Kidney epithelial cell (primary cell): Measurements from ENCODE around the gene NCR3LG1. TPM values are rescaled to one million over a fixed set of nuclear protein-coding genes. Genes with fewer than 3 reads are reported as not detected.

ENCODE experiments used
- DNase-seq: peaks from one replicate; pipeline ENCODE4 v3.0.0-alpha.2; 2010; ENCODE audit warnings: low read depth
- H3K27me3 ChIP-seq: 2 replicates; pipeline ENCODE4 v1.6.0; 2011; ENCODE audit warnings: low read length; ENCODE audit not compliant: control insufficient read depth, insufficient read depth
- H3K36me3 ChIP-seq: 2 replicates; pipeline ENCODE4 v1.5.1; 2011; ENCODE audit warnings: low read length; ENCODE audit not compliant: control insufficient read depth, insufficient read depth
- H3K4me3 ChIP-seq: 2 replicates; pipeline ENCODE4 v1.5.1; 2011; ENCODE audit warnings: low read depth, mild to moderate bottlenecking, control low read depth, low read length
- CTCF ChIP-seq: IDR thresholded peaks from 2 replicates; pipeline ENCODE4 v1.5.1; 2011; ENCODE audit warnings: mild to moderate bottlenecking, moderate library complexity, low read length, control low read depth, inconsistent platforms; ENCODE audit not compliant: insufficient read depth, poor library complexity, severe bottlenecking
- total RNA-seq: library from RNA; depleted of rRNA; stranded (reverse); fragments of >200 nt; gene quantifications from 2 replicates; pipeline ENCODE4 v1.2.3, GENCODE V29; 2015

The NCR3LG1 gene
- total RNA-seq, 1 donor from 2014 or later: 10.1 TPM

- Histone ChIP-seq H3K4me3 (no peak overlapping the region), H3K36me3 (no peaks in the 10 kb centered on the region), H3K27me3 (peaks cover 3% of the 10 kb centered on the region)
- TF ChIP-seq CTCF: no peak
- no peak for DNase-seq
These were observed 31.9 kb downstream of the NCR3LG1 start for GRCh38 chr11:17383461-17383860.

GRCh38 chr11:17384002-17384511 is 32.5 kb downstream of the NCR3LG1 start:
- Histone ChIP-seq H3K4me3 (no peak overlapping the region), H3K36me3 (no peaks in the 10 kb centered on the region), H3K27me3 (peaks cover 6% of the 10 kb centered on the region)
- peak; percentile 86 for TF ChIP-seq CTCF
- DNase-seq: peak; percentile 28

DNA sequence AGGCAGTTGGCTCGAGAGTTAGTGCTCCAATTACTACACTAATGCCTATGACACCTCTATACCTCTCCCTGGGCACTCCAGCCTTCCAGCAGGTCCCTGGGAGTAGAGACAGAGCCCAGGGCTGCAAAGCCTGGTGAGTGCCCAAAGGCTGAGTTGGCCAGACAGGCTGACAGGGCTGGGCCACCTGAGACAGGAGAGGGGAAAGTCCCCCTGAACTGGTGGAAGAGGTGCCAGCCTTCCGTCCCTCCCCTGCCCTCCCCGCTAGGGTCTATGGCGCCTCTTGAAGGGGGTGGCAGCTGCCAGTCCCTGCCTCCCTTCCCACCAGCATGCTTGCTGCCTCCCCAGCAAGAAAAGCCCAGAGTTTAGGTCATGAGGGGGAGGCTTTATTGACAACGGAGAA is 33.9 kb downstream of the NCR3LG1 start:
- TF ChIP-seq CTCF: no peak
- no peak for DNase-seq
- Histone ChIP-seq H3K27me3 (peaks cover 14% of the 10 kb centered on the region), H3K36me3 (no peaks in the 10 kb centered on the region), H3K4me3 (no peak overlapping the region)

GRCh38 chr11:17385926-17386325 is 34.3 kb downstream of the NCR3LG1 start:
- Histone ChIP-seq H3K36me3 (no peaks in the 10 kb centered on the region), H3K4me3 (no peak overlapping the region), H3K27me3 (peaks cover 17% of the 10 kb centered on the region)
- DNase-seq: no peak
- no peak for TF ChIP-seq CTCF

GRCh38 chr11:17386331-17387084 is 34.9 kb downstream of the NCR3LG1 start:
- TF ChIP-seq CTCF: peak; percentile 70
- DNase-seq: no peak

GRCh38 chr11:17387254-17387653 is 35.7 kb downstream of the NCR3LG1 start:
- no peak for DNase-seq
- no peak overlapping the region for H3K4me3 ChIP-seq
- peaks cover 17% of the 10 kb centered on the region for H3K27me3 ChIP-seq
- TF ChIP-seq CTCF: no peak
- no peaks in the 10 kb centered on the region for H3K36me3 ChIP-seq

More at GRCh38 chr11:17386331-17387084, 34.9 kb downstream of the NCR3LG1 start:
- H3K27me3 ChIP-seq: peaks cover 17% of the 10 kb centered on the region
- no peaks in the 10 kb centered on the region for H3K36me3 ChIP-seq
- no peak overlapping the region for H3K4me3 ChIP-seq
